ENCODE results near the gene GRIK4. TPM values are rescaled to one million over a fixed set of nuclear protein-coding genes. Genes with fewer than 3 reads are reported as not detected.

The GRIK4 gene
- total and polyA plus RNA-seq, 8 donors: 0.76 to 10.1 (median 7.7) TPM

- ATAC-seq (no peak), DNase-seq (no peak)
- Histone ChIP-seq H3K36me3 (no peaks in the 10 kb centered on the region), H3K4me1 (no peaks in the 10 kb centered on the region), H3K9me3 (no peaks in the 10 kb centered on the region), H3K4me3 (no peak overlapping the region), H3K27ac (no peak overlapping the region), H3K27me3 (no peaks in the 10 kb centered on the region)
- intact Hi-C loops (cut with DNase I): no loop called here
- TF ChIP-seq, protein P1, sequence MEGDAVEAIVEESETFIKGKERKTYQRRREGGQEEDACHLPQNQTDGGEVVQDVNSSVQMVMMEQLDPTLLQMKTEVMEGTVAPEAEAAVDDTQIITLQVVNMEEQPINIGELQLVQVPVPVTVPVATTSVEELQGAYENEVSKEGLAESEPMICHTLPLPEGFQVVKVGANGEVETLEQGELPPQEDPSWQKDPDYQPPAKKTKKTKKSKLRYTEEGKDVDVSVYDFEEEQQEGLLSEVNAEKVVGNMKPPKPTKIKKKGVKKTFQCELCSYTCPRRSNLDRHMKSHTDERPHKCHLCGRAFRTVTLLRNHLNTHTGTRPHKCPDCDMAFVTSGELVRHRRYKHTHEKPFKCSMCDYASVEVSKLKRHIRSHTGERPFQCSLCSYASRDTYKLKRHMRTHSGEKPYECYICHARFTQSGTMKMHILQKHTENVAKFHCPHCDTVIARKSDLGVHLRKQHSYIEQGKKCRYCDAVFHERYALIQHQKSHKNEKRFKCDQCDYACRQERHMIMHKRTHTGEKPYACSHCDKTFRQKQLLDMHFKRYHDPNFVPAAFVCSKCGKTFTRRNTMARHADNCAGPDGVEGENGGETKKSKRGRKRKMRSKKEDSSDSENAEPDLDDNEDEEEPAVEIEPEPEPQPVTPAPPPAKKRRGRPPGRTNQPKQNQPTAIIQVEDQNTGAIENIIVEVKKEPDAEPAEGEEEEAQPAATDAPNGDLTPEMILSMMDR (IDR thresholded peaks at IDR 0.05): no peak
Measured at GRCh38 chr11:120696597-120697218, 185.2 kb downstream of the GRIK4 start.

DNA sequence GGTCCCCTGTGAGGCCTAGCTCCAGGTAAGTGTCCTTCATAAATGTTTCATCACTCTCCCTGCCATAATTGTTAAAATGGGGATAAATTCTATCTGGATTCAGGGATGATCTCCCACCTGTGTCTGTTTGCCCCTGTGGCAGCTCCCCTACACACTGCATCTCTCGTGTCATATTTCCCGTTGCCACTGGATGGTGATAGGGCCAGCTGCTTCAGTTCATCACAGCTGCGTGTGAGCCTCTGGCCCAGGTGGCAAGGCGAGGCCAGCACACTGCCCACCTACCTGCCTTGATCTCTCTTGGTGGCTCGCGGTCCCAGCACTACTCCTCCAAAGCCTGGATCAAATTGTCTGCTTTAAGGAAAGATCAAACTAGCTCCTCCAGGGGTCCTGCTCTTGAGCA lies 187.4 kb downstream of the GRIK4 start:
- Histone ChIP-seq H3K4me3 (no peak overlapping the region), H3K4me1 (no peaks in the 10 kb centered on the region), H3K27me3 (no peaks in the 10 kb centered on the region), H3K36me3 (no peaks in the 10 kb centered on the region), H3K27ac (no peak overlapping the region), H3K9me3 (no peaks in the 10 kb centered on the region)
- ATAC-seq (no peak), DNase-seq (no peak)
- TF ChIP-seq, protein P1 (IDR thresholded peaks at IDR 0.05): no peak
- intact Hi-C loops (cut with DNase I): no loop called here

GRCh38 chr11:120702656-120703055 lies 191.1 kb downstream of the GRIK4 start:
- Histone ChIP-seq H3K9me3 (peaks cover 0 to 23% of the 10 kb centered on the region in 2 donors), H3K36me3 (no peaks in the 10 kb centered on the region), H3K4me1 (no peaks in the 10 kb centered on the region), H3K4me3 (no peak overlapping the region), H3K27me3 (no peaks in the 10 kb centered on the region), H3K27ac (no peak overlapping the region)
- intact Hi-C loops (cut with DNase I): loop anchor here in 1 of 2 donors (5.0 kb wide), 1 partner anchor 385 kb away; no protein-coding TSS in a partner anchor
- no peak for DNase-seq
- no peak for ATAC-seq
- TF ChIP-seq, protein P1 (IDR thresholded peaks at IDR 0.05): no peak

GRCh38 chr11:120703358-120704152 lies 192.0 kb downstream of the GRIK4 start:
- intact Hi-C loops (cut with DNase I): loop anchor here in 1 of 2 donors (5.0 kb wide), 1 partner anchor 386 kb away; no protein-coding TSS in a partner anchor
- DNase-seq (no peak), ATAC-seq (no peak)
- H3K27me3 ChIP-seq: no peaks in the 10 kb centered on the region
- no peak overlapping the region for H3K27ac ChIP-seq
- TF ChIP-seq, protein P1 (IDR thresholded peaks at IDR 0.05): no peak
- H3K36me3 ChIP-seq: no peaks in the 10 kb centered on the region
- H3K4me3 ChIP-seq: no peak overlapping the region
- H3K4me1 ChIP-seq: no peaks in the 10 kb centered on the region
- H3K9me3 ChIP-seq: peaks cover 0 to 25% of the 10 kb centered on the region in 2 donors

DNA sequence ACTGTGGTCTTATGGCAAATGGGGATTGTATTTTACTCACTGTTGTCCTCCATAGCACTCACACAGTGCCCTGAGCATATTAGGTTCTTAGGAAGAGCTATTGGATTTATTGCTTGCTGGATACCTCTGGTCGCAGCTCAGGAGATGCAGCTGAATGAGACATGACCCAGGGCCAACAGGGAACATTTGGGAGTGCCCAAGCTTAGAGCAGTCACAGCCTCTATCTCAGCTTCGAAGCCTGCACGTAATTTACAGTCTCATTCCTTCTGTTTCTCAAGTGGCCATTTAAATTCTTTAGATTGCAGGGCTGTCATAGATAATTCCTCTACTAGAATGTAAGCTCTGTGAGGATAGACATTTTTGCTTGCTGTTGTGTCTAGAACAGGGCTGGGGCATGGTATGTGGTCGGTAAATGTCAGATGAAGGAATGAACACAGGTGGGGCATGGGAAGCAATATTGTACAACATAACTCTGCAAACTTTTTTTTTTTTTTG lies 192.8 kb downstream of the GRIK4 start:
- H3K27ac ChIP-seq: no peak overlapping the region
- TF ChIP-seq, protein P1 (IDR thresholded peaks at IDR 0.05): no peak
- DNase-seq: no peak
- no peak for ATAC-seq
- intact Hi-C loops (cut with DNase I): loop anchor here in 1 of 2 donors (5.0 kb wide), 1 partner anchor 387 kb away; no protein-coding TSS in a partner anchor
- no peaks in the 10 kb centered on the region for H3K36me3 ChIP-seq
- H3K4me3 ChIP-seq: no peak overlapping the region
- H3K4me1 ChIP-seq: no peaks in the 10 kb centered on the region
- H3K9me3 ChIP-seq: peaks cover 0 to 25% of the 10 kb centered on the region in 2 donors
- H3K27me3 ChIP-seq: no peaks in the 10 kb centered on the region
